ENCODE measurements around the gene SECISBP2L.
A peak's percentile ranks its signal among the peaks of the same experiment; 100 is the strongest.

The SECISBP2L gene

DNA sequence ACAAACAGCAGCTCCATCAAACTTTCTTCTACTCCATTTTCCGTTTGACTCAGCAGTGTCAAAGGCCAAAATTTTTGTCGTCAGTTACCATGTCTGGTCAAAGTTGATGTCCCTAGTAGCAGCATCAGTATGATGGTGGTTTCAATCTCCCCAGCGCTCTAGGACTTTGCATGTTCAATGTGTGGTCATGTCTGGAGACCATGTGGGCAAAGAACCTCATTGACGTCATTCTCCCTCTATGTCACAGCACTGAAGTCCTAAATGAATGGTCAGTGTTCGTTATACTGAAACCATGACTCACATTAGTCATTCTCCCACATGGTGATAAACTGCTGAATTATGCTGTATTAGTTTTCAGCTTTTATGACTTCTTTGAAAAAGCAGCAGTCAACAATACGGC, 105.7 kb downstream of the SECISBP2L start:
- peak; percentile 82 to 99 for DNase-seq (ENCODE audit: low read depth in 2 of 2)
- H3K4me3 ChIP-seq (replicated peaks in 1 of 2; ENCODE audit: low read depth in 2 of 2, low read length in 2 of 2) = no peak overlapping the region
- TF ChIP-seq, protein P1, sequence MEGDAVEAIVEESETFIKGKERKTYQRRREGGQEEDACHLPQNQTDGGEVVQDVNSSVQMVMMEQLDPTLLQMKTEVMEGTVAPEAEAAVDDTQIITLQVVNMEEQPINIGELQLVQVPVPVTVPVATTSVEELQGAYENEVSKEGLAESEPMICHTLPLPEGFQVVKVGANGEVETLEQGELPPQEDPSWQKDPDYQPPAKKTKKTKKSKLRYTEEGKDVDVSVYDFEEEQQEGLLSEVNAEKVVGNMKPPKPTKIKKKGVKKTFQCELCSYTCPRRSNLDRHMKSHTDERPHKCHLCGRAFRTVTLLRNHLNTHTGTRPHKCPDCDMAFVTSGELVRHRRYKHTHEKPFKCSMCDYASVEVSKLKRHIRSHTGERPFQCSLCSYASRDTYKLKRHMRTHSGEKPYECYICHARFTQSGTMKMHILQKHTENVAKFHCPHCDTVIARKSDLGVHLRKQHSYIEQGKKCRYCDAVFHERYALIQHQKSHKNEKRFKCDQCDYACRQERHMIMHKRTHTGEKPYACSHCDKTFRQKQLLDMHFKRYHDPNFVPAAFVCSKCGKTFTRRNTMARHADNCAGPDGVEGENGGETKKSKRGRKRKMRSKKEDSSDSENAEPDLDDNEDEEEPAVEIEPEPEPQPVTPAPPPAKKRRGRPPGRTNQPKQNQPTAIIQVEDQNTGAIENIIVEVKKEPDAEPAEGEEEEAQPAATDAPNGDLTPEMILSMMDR (IDR thresholded peaks at IDR 0.05; ENCODE audit: low read depth, low read length) = no peak

DNA sequence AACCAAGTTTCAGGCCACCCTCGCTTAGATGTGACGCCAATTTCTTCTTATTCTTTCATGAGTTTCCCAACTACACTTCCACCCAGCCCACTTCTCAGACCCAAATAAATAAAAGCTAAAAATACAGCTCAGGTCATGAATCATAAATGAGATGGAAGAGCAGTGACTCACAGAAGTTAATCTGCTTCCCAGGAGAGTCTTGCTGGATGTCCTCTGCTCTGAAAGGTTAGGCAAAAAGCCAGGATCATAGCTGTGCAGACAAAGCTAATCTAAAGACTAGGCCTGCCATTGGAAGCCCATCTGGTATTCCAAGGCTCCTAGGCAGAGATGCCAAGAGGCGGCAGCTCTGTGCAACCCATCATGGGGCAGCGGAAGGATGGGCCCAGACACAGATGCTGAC, 106.6 kb downstream of the SECISBP2L start:
- TF ChIP-seq, protein P1 (IDR thresholded peaks at IDR 0.05; ENCODE audit: low read depth, low read length) = no peak
- peak; percentile 95 to 98 for DNase-seq (ENCODE audit: low read depth in 2 of 2)
- no peak overlapping the region for H3K4me3 ChIP-seq (replicated peaks in 1 of 2; ENCODE audit: low read depth in 2 of 2, low read length in 2 of 2)

All from cardiac fibroblast (primary cell).